A673 (cell line): ENCODE data around the gene UNC45B. TPM values are rescaled to one million over a fixed set of nuclear protein-coding genes. Genes with fewer than 3 reads are reported as not detected.

ENCODE experiments used
- BruUV-seq: library from RNA; stranded (reverse); fragments of 400-500 nt; replicated peaks from 2 replicates; lab custom pipeline; 2021; lab: Mats Ljungman, UMichigan
- CTCF ChIA-PET: fragments of 300-600 bp; sonication (Branson Sonifier 250); formaldehyde crosslinking; loops from one replicate; lab custom pipeline; 2022; ENCODE audit warnings: antibody characterized with exemption; lab: Charles Lee
- POLR2A ChIA-PET: fragments of 300-600 bp; sonication (Branson Sonifier 250); formaldehyde crosslinking; loops from one replicate; lab custom pipeline; 2022; ENCODE audit warnings: antibody characterized with exemption; ENCODE audit not compliant: low non-redundant PET; lab: Charles Lee
- DNase-seq: peaks from one replicate; pipeline ENCODE4 v3.0.0-alpha.2; 2015; ENCODE audit warnings: low spot score
- H3K27ac ChIP-seq: fragments of 200-600 bp; sonication (generic); 2 replicates; pipeline ENCODE4 v1.5.1; 2016; ENCODE audit warnings: mixed run types, low read depth, mild to moderate bottlenecking, mixed read lengths, antibody characterized with exemption, low read length; ENCODE audit not compliant: poor library complexity, severe bottlenecking
- H3K27me3 ChIP-seq: fragments of 200-600 bp; sonication (generic); replicated peaks from 2 replicates; pipeline ENCODE4 v1.6.1; 2017; ENCODE audit warnings: mixed run types, low read depth, mild to moderate bottlenecking, mixed read lengths, antibody characterized with exemption, low read length; ENCODE audit not compliant: insufficient read depth, poor library complexity
- H3K36me3 ChIP-seq: fragments of 200-600 bp; sonication (generic); 2 replicates; pipeline ENCODE4 v1.6.1; 2016; ENCODE audit warnings: mixed run types, mild to moderate bottlenecking, mixed read lengths, antibody characterized with exemption, low read length; ENCODE audit not compliant: insufficient read depth, poor library complexity, severe bottlenecking
- H3K4me1 ChIP-seq: fragments of 200-600 bp; sonication (generic); 2 replicates; pipeline ENCODE4 v1.6.1; 2017; ENCODE audit warnings: mixed run types, mild to moderate bottlenecking, mixed read lengths, antibody characterized with exemption, low read length; ENCODE audit not compliant: insufficient read depth, poor library complexity, severe bottlenecking
- H3K4me3 ChIP-seq: fragments of 200-600 bp; sonication (generic); 2 replicates; pipeline ENCODE4 v1.5.1; 2016; ENCODE audit warnings: low read depth, mixed run types, mild to moderate bottlenecking, mixed read lengths, low read length; ENCODE audit not compliant: poor library complexity, severe bottlenecking
- H3K9me3 ChIP-seq: fragments of 200-600 bp; sonication (generic); 2 replicates; pipeline ENCODE4 v1.6.1; 2016; ENCODE audit warnings: mixed run types, low read depth, mild to moderate bottlenecking, mixed read lengths, antibody characterized with exemption, low read length; ENCODE audit not compliant: poor library complexity, severe bottlenecking
- EZH2 ChIP-seq: fragments of 200-600 bp; sonication (generic); IDR thresholded peaks from 2 replicates; pipeline ENCODE4 v1.6.1; 2017; ENCODE audit warnings: borderline replicate concordance, low read depth, mild to moderate bottlenecking, mixed read lengths, antibody characterized with exemption, low read length; ENCODE audit not compliant: poor library complexity, severe bottlenecking
- intact Hi-C: fragments of 100-400 bp; cut with micrococcal nuclease; formaldehyde crosslinking; loops from one replicate; pipeline ENCODE4 v1.10.0; 2022; ENCODE audit not compliant: unreplicated experiment
- total RNA-seq: library from RNA; stranded (reverse); gene quantifications from 2 replicates; pipeline ENCODE4 v1.2.3, GENCODE V29; 2021
- TF ChIP-seq, protein P1 (sequence below): fragments of 300-800, 200-600 bp; sonication (generic); conservative IDR thresholded peaks from 2 replicates; pipeline ENCODE4 v1.5.1; 2017; ENCODE audit warnings: low read depth, mild to moderate bottlenecking, antibody characterized with exemption, low read length, moderate library complexity, mixed read lengths

UNC45B gene
- total RNA-seq, 1 experiment from 2014 or later, result not detected

DNA sequence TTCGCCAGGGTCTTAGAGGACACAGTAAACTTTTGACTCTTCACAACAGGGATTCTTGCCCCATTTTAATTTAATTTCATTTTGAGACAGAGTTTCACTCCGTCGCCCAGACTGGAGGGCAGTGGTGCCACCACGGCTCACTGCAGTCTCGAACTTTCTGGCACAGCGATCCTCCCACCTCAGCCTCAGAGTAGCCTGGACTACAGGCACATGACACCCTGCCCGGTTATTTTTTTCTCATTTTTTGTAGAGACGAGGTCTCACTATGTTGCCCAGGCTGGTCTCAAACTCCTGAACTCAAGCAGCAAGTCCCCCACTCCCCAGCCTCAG is 5.2 kb upstream of the UNC45B start:
- Histone ChIP-seq H3K27me3 (no peaks in the 10 kb centered on the region), H3K4me1 (no peaks in the 10 kb centered on the region), H3K27ac (no peak overlapping the region), H3K9me3 (no peaks in the 10 kb centered on the region), H3K36me3 (peaks cover 10% of the 10 kb centered on the region), H3K4me3 (peak overlapping the region; percentile 78)
- POLR2A ChIA-PET, result no interaction called here
- TF ChIP-seq, protein P1, sequence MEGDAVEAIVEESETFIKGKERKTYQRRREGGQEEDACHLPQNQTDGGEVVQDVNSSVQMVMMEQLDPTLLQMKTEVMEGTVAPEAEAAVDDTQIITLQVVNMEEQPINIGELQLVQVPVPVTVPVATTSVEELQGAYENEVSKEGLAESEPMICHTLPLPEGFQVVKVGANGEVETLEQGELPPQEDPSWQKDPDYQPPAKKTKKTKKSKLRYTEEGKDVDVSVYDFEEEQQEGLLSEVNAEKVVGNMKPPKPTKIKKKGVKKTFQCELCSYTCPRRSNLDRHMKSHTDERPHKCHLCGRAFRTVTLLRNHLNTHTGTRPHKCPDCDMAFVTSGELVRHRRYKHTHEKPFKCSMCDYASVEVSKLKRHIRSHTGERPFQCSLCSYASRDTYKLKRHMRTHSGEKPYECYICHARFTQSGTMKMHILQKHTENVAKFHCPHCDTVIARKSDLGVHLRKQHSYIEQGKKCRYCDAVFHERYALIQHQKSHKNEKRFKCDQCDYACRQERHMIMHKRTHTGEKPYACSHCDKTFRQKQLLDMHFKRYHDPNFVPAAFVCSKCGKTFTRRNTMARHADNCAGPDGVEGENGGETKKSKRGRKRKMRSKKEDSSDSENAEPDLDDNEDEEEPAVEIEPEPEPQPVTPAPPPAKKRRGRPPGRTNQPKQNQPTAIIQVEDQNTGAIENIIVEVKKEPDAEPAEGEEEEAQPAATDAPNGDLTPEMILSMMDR, result no peak
- TF ChIP-seq EZH2, result no peak
- intact Hi-C loops, result no loop called here
- BruUV-seq, result no TSS peak
- CTCF ChIA-PET, result no interaction called here
- no peak for DNase-seq

DNA sequence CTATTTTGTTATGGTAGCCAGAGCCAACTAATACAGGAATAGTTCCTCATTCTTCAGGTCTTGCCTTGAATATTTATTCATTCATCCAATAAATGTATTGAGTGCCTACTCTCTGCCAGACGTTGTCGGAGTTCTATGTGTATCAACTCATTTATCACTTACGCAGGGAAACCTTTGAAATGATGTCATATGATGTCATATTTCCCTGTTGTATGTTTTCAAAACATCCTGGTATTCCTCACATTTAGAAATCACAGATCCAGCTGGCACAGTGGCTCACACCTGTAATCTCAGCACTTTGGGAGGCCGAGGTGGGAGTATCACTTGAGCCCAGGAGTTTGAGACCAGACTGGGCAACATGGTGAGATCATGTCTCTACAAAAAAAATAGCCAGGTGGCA is 2.8 kb upstream of the UNC45B start:
- Histone ChIP-seq H3K27me3 (no peaks in the 10 kb centered on the region), H3K4me1 (no peaks in the 10 kb centered on the region), H3K9me3 (no peaks in the 10 kb centered on the region), H3K4me3 (no peak overlapping the region), H3K27ac (no peak overlapping the region), H3K36me3 (no peaks in the 10 kb centered on the region)
- no peak for DNase-seq
- ChIA-PET CTCF (no interaction called here), POLR2A (no interaction called here)
- intact Hi-C loops, result no loop called here
- TF ChIP-seq, protein P1, result no peak
- TF ChIP-seq EZH2, result no peak
- BruUV-seq, result no TSS peak

DNA sequence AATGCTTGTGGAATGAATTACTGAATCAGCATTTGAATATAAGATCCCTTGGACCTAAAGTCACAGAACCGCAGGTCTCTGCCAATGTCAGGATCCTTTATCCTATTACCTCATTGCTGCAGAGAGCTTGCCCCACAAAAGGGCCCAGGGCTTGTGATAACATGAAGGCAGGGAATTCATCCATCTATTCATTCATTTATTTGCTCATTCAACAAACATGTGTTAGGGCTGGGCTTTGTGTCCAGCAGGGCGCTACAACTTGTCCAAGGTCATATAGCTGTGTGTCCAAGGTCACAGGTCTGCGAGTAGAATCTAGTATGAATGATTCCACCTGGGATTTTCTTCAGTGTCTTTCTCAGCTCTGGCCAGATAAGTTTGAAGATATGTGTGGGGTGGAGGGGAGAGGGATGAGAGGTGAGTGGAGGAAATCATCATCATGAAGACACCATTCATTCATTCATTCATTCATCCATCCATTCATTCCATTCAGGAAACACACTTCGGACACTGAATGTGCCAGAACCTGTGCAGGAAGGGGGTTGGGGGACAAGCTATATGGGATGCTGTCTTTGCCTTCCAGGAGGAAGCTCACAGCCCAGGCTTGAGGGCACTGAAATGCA is 1.3 kb upstream of the UNC45B start:
- Histone ChIP-seq H3K4me1 (no peaks in the 10 kb centered on the region), H3K27me3 (no peaks in the 10 kb centered on the region), H3K27ac (no peak overlapping the region), H3K36me3 (no peaks in the 10 kb centered on the region), H3K4me3 (no peak overlapping the region), H3K9me3 (no peaks in the 10 kb centered on the region)
- ChIA-PET CTCF (no interaction called here), POLR2A (no interaction called here)
- no peak for TF ChIP-seq EZH2
- TF ChIP-seq, protein P1, result no peak
- intact Hi-C loops, result no loop called here
- BruUV-seq, result no TSS peak
- no peak for DNase-seq
